HG03159 (cell line): ENCODE measurements around the gene RNASEH2A.
"Not testable (repeated sequence)": the region's sequence is repeated elsewhere in the genome, so short reads cannot be mapped to it uniquely, and the experiment has no call there.

ENCODE experiments used
- ATAC-seq: cut with Tn5 transposase; IDR thresholded peaks from one replicate; pipeline ENCODE4 v1.9.1; 2021; ENCODE audit warnings: mild to moderate bottlenecking, moderate library complexity; ENCODE audit not compliant: unreplicated experiment

The RNASEH2A gene

GRCh38 chr19:12792853-12793289 lies 13.5 kb upstream of the RNASEH2A start:
- ATAC-seq = no peak

DNA sequence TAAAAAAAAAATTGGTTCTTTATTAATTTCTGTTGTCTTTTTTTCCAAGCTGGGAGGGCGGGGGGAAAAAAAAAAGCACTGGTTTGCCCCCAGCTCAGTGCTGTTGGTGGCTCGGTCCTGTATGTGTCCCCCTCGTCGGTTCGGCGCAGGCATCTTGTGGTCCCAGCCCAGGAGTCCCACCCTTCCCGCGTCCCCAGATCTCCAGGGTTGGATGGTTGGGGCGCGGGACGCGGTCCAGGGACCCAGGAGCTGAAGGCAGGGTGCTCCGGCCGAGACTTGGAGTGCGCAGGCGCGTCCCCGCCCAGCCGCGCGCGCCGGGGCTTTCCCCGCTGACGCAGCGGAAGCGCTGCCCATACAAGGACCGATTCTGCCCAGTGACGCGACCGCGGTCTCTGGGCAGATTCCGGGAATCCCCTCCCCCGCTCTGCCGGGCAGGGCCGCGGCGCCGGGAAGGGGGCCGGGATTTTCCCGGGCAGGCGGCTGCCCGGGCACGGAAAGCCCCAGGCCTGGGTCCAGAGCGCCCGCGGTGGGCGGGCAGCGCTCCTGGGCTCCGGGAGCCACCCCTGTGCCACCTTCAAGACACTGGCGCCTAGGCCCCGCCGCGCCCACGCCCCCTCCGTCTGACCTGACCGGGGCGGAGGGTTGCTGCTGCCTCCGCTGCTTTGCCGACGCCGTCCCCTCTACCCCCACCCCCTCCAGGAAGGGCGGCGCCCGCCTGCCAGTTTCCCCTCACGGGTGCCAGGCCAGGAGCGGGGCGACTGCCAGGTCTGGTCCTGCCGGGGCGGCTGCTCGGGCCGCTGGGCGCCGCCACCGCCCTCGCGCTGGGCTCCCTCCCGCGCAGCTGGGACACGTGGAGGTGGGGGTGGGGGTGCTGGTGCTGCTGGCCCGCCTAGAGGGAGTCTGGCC lies 12.8 kb upstream of the RNASEH2A start:
- peak; percentile 29 for ATAC-seq

DNA sequence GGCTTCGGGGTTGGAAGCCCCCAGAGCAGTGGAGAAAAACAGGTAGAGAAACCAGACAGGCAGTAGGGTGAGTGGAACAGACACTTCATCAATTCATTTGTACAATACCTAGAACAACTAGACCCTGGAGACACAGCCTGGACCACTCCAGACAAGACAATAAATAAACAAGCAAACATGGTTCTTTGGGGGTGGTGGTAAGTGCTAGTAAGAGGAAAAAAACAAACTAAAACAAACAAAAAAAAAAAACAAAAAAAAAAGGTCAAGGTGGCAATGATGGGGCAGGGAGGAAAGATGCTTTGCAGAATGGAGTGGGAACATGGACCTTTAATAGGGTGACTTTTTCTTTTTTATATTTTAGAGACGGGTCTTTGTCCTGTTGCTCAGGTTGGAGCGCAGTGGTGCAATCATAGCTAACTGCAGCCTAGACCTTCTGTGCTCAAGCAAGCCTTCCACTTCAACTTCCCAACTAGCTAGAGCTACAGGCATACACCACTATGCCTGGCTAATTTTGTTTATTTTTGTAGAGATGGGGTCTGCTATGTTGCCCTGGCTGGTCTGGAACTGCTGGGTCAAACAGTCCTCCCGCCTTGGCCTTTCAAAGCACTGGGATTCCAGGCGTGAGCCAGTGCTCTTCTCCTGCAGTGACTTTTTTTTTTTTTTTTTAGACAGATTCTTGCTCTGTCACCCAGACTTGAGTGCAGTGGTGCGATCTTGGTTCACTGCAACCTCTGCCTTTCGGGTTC lies 12.0 kb upstream of the RNASEH2A start:
- no peak for ATAC-seq

DNA sequence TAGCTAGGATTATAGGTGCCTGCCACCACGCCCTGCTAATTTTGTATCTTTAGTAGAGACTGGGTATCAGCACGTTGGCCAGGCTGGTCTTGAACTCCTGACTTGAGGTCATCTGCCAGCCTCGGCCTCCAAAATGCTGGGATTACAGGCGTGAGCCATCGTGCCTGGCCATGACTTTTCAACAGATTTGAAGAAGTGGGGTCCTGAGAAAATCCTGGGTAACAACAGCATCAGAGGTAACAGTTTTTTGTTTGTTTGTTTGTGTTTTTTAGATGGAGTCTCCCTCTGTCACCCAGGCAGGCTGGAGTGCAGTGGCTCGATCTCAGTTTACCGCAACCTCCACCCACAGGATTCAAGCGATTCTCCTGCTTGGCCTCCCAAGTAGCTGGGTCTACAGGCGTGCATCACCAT lies 11.4 kb upstream of the RNASEH2A start:
- no peak for ATAC-seq

GRCh38 chr19:12796146-12797071 lies 10.0 kb upstream of the RNASEH2A start:
- ATAC-seq = no peak

DNA sequence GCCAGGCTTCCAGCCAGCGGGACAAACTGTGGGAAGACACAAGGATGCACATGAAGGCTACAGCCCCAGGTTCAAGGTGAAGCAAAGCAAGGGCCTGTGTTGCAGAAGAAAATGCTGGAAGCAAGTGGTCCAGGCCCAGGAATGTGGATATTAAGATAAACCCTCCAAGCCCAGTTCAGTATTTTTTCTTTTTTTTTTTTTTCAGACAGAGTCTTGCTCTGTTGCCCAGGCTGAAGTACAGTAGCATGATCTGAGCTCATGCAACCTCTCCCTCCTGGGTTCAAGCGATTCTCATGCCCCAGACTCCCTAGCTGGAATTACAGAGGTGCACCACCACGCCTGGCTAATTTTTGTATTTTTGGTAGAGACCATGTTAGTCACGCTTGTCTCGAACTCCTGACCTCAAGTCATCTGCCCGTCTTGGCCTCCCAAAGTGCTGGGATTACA lies 9.2 kb upstream of the RNASEH2A start:
- ATAC-seq = no peak

- not testable (repeated sequence) for ATAC-seq
These were observed 8.8 kb upstream of the RNASEH2A start for GRCh38 chr19:12797607-12798006.

DNA sequence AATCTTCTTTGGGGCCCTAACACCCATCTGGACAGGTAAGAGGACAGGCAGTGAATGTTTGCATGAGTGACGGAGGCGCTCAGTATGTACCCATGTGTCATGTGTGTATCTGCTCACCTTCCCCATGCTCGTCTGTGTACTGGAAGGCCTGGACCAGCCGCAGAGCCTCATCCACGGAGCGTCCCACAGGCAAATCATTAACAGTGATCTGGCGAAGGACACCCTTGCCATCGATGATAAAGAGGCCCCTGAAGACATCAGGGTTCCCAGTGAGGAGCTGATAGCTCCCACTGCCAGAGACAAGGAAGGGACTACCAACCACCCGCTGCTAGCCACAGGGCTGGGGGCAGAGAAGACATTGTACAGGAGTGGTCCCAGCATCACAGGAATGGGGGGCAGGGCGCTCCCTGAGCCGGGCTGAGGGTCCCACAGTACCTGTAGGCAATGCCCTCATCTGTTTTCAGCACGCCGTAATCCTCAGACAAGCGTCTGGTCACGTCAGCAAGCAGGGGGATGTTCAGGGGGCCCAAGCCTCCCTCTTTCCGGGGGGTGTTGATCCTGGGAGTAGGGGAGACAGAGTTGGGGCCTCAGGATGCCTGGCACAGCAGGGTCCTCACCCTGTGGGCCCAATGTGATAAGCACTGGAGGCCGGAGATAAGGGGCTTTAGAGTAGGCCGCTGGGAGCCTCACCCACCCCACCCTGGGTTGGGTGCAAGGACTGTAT lies 6.5 kb upstream of the RNASEH2A start:
- ATAC-seq = no peak

GRCh38 chr19:12800466-12800770 lies 6.0 kb upstream of the RNASEH2A start:
- ATAC-seq = no peak

DNA sequence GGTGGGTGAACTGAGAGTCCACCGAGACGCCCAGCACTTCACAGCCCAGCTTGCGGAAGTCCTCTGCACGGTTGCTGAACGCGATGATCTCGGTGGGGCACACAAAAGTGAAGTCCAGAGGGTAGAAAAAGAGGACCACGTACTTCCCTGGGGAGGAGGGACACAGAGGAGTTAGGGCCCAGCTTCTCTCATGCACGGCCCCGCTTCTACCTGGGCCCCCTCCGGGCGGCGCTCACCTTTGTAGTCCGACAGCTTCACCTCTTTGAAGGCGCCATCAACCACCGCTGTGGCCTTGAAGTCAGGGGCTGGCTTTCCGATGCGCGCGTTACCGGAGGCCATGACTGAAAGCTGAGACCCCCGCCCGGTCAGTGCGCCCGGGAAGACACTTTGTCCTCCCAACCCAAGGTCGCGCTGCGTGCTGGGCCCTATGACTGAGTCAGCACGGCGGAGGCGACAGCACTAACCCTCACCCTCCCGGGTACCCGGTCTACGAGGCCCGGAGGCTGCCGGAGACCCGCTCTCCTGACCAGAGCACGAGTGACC lies 5.4 kb upstream of the RNASEH2A start:
- ATAC-seq = no peak

DNA sequence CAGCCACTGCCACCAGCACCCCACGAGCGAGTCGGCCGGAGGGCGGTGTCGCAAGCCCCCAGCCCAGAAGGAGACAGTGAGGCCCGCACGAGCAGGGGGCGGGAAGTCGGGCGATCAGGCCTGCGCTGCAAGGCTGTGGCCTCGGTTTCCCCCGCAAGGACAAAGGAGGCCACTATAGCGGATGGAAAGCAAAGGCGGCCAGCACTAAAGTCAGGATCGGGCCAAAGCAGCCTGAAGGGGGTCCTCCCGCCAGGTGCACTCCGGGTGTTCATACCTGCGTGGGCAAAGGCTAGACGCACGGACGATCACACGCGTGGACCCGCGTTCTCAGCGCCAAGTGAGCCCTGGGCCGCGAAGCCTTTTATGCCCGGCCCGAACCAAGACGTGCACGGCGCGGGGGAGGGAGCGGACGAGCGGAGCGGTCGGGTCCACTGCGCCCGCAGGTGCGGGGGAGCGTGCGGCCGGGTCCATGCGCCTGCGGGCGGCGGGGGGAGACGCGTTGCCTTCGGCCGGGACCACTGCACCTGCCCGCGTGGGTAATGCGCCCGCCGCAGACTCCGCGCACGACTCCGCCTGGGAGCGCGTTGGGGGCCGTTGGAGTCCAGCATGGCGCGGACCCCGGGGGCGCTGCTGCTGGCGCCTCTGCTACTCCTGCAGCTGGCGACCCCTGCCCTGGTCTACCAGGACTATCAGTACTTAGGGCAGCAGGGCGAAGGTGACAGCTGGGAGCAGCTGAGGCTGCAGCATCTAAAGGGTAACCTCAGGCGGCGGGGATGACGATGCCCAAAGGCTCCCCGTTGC lies 4.7 kb upstream of the RNASEH2A start, which contains the start of the genes PRDX2 and THSD8:
PRDX2 (minus strand) TSS at position 335 of the 801 bp plus-strand sequence. CDS start 539 bp downstream, outside the sequence.
THSD8 (plus strand) TSS at position 604 of the 801 bp plus-strand sequence; CDS start at position 607, 3 bp downstream.
- peak; percentile 46 for ATAC-seq

- ATAC-seq = no peak
These were observed 3.9 kb upstream of the RNASEH2A start for GRCh38 chr19:12802267-12803106.

DNA sequence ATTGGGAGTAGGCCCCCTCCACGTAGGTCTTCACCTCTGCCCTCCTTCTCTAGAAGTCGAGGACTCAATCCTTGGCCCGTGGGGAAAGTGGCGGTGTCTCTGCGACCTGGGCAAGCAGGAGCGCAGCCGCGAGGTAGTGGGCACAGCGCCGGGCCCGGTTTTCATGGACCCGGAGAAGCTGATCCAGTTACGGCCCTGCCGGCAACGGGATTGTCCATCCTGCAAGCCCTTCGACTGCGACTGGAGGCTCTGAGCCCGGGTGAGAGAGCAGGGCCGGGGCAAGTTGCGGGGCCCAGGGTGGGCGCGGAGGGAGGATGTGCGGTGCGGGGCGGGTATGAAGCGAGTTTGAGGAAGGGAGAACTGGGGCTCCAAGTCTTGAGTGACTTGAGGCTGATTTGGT lies 2.3 kb upstream of the RNASEH2A start:
- ATAC-seq = no peak

DNA sequence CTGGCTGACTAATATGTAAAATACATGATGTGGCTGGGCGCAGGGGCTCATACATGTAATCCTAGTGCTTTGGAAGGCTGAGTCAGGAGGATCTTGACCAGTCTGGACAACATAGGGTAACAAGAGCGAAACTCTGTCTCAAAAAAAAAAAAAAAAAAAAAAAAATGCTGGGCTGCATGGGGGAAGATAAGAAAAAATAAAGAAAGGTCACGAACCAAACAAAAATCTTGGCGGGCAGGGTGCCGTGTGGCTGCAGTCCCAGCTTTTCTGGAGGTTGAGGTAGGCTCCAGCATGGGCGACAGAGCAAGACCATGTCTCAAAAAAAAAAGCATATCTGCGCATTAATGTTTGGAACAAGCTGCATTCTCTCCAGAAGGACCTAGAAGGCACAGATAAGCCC lies 8.7 kb downstream of the RNASEH2A start:
- ATAC-seq = no peak

DNA sequence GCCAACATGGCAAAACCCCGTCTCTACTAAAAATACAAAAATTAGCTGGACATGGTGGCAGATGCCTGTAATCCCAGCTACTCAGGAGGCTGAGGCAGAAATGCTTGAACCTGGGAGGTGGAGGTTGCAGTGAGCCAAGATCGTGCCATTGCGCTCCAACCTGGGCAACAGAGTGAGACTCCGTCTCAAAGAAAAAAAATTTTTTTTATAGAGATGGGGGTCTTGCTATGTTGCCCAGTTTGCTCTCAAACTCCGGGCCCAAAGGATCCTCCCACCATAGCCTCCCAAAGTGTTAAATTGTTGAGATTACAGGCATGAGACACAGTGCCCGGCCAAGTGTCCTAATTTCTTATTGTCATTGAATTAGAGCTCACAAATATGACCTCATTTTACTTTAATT lies 10.8 kb downstream of the RNASEH2A start:
- not testable (repeated sequence) for ATAC-seq

DNA sequence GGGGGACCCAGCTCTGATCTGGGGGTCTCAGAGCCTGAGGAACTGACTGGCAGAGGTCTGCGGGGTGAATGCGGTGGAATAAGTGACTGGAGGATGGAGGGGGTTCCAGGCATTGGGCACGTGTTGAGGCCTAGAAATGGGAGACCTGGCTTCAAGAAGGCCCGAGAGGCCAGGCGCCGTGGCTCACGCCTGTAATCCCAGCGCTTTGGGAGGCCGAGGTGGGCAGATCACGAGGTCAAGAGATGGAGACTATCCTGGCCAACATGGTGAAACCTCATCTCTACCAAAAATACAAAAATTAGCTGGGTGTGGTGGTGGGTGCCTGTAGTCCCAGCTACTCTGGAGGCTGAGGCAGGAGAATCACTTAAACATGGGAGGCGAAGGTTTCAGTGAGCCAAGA lies 11.4 kb downstream of the RNASEH2A start:
- not testable (repeated sequence) for ATAC-seq

DNA sequence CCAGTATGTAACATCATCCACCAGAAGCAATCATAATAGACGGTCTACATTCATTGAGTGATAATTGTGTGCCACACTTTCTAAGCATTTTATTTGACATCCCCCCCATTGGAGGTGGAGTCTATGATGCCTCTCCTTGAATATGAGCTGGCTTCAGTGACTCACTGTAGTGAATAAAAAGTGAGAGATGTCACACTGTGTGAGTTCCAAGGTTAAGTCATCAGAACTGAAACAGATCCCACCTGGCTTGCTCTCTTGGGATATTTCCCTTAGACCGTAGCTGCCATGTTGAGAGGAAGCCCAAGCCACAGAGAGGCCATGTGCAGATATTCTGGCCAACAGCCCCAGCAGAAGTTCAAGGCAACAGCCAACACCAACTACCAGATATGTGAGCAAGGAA lies 15.4 kb downstream of the RNASEH2A start:
- ATAC-seq = no peak
